Measurements from ENCODE around the gene ACSL3.

The ACSL3 gene

GRCh38 chr2:222876947-222877346 lies 16.1 kb downstream of the ACSL3 start:
- DNase-seq (ENCODE audit: low read depth), result no peak
- no peak for TF ChIP-seq CTCF (conservative IDR thresholded peaks at IDR 0.05; ENCODE audit: low read length)
- no peak overlapping the region for H3K4me3 ChIP-seq (ENCODE audit: low read length)

- TF ChIP-seq CTCF (conservative IDR thresholded peaks at IDR 0.05; ENCODE audit: low read length), result no peak
- no peak for DNase-seq (ENCODE audit: low read depth)
Measured at GRCh38 chr2:222877556-222878300, 16.9 kb downstream of the ACSL3 start.

GRCh38 chr2:222878301-222878876 lies 17.6 kb downstream of the ACSL3 start:
- TF ChIP-seq CTCF (conservative IDR thresholded peaks at IDR 0.05; ENCODE audit: low read length), result no peak
- no peak overlapping the region for H3K4me3 ChIP-seq (ENCODE audit: low read length)
- no peak for DNase-seq (ENCODE audit: low read depth)

More at GRCh38 chr2:222877556-222878300, 16.9 kb downstream of the ACSL3 start:
- H3K4me3 ChIP-seq (ENCODE audit: low read length), result no peak overlapping the region

- TF ChIP-seq CTCF (conservative IDR thresholded peaks at IDR 0.05; ENCODE audit: low read length), result no peak
- DNase-seq (ENCODE audit: low read depth), result peak; percentile 34
Measured at GRCh38 chr2:222878877-222879603, 18.2 kb downstream of the ACSL3 start.

DNA sequence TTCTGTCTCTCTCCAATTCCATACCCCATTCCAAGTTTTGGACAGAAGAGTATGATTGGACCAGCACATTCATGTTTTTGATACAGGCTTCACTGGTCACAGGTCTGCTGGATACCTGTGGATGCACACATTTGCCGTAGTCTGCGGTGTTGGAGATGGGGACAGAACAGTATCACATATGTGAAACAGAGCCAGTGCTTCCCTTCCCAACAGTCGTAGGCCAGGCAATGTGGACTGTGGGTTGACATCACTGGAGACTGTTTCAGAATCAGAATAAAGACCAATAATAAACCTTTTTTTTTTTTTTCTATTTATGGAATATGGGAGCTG lies 18.7 kb downstream of the ACSL3 start:
- no peak for DNase-seq (ENCODE audit: low read depth)
- H3K4me3 ChIP-seq (ENCODE audit: low read length), result no peak overlapping the region
- TF ChIP-seq CTCF (conservative IDR thresholded peaks at IDR 0.05; ENCODE audit: low read length), result no peak

More at GRCh38 chr2:222878877-222879603, 18.2 kb downstream of the ACSL3 start:
- H3K4me3 ChIP-seq (ENCODE audit: low read length), result no peak overlapping the region

GRCh38 chr2:222882484-222882928 lies 21.7 kb downstream of the ACSL3 start:
- DNase-seq (ENCODE audit: low read depth), result no peak
- no peak for TF ChIP-seq CTCF (conservative IDR thresholded peaks at IDR 0.05; ENCODE audit: low read length)

More at GRCh38 chr2:222882484-222882928, 21.7 kb downstream of the ACSL3 start:
- no peak overlapping the region for H3K4me3 ChIP-seq (ENCODE audit: low read length)

Data from AG10803 (cell line).